Left ventricle myocardium inferior (tissue), 1 donor: Measurements from ENCODE around the gene FOXN3. TPM values are rescaled to one million over a fixed set of nuclear protein-coding genes. Genes with fewer than 3 reads are reported as not detected.

Experiments used
- DNase-seq: peaks from one replicate; pipeline ENCODE4 v3.0.0-alpha.2; 2020
- H3K27ac ChIP-seq: fragments of 200-600 bp; replicated peaks from 2 replicates; pipeline ENCODE4 v1.8.0; 2021
- H3K27me3 ChIP-seq: fragments of 200-600 bp; 2 replicates; pipeline ENCODE4 v1.8.0; 2021; ENCODE audit warnings: low read depth
- H3K36me3 ChIP-seq: fragments of 200-600 bp; 2 replicates; pipeline ENCODE4 v1.8.0; 2021
- H3K4me1 ChIP-seq: fragments of 200-600 bp; 2 replicates; pipeline ENCODE4 v1.8.0; 2021
- H3K4me3 ChIP-seq: fragments of 200-600 bp; 2 replicates; pipeline ENCODE4 v1.8.0; 2021; ENCODE audit warnings: mild to moderate bottlenecking, moderate library complexity
- H3K9me3 ChIP-seq: fragments of 200-600 bp; replicated peaks from 2 replicates; pipeline ENCODE4 v1.8.0; 2021
- CTCF ChIP-seq: fragments of 200-600 bp; IDR thresholded peaks from 2 replicates; pipeline ENCODE4 v1.8.0; 2021; ENCODE audit warnings: antibody characterized with exemption, mild to moderate bottlenecking, borderline replicate concordance
- intact Hi-C: fragments of 100-400 bp; cut with micrococcal nuclease; formaldehyde crosslinking; loops from one replicate; pipeline ENCODE4 v1.11.0; 2022
- total RNA-seq: library from RNA; stranded (reverse); fragmentation: NEBNext Ultra II Directional; extraction: Animal tissue kit (Norgen Biotek cat#: 25700); gene quantifications from one replicate; pipeline ENCODE4 v1.2.1, GENCODE V29; 2021
- donor health status: DM: no; HTN: yes; CAD: no; lungs with severe emphysema.

FOXN3 gene
- total RNA-seq, 1 donor from 2014 or later = 120 TPM

- H3K36me3 ChIP-seq = peaks cover 3% of the 10 kb centered on the region
- no peak overlapping the region for H3K4me3 ChIP-seq
These were observed 180.2 kb downstream of the FOXN3 start for GRCh38 chr14:89236851-89237250.

GRCh38 chr14:89233184-89233583, 183.8 kb downstream of the FOXN3 start:
- H3K9me3 ChIP-seq = peaks cover 6% of the 10 kb centered on the region
- intact Hi-C loops = no loop called here
- peaks cover 3% of the 10 kb centered on the region for H3K36me3 ChIP-seq
- TF ChIP-seq CTCF = no peak
- H3K27ac ChIP-seq = no peak overlapping the region
- DNase-seq = no peak
- H3K4me1 ChIP-seq = peaks cover 36% of the 10 kb centered on the region
- no peak overlapping the region for H3K4me3 ChIP-seq
- no peaks in the 10 kb centered on the region for H3K27me3 ChIP-seq

More at GRCh38 chr14:89236851-89237250, 180.2 kb downstream of the FOXN3 start:
- peaks cover 6% of the 10 kb centered on the region for H3K9me3 ChIP-seq
- DNase-seq = no peak
- intact Hi-C loops = no loop called here
- no peak overlapping the region for H3K27ac ChIP-seq
- H3K4me1 ChIP-seq = peaks cover 38% of the 10 kb centered on the region
- no peak for TF ChIP-seq CTCF
- H3K27me3 ChIP-seq = no peaks in the 10 kb centered on the region

- H3K4me3 ChIP-seq = no peak overlapping the region
- TF ChIP-seq CTCF = no peak
- peaks cover 3% of the 10 kb centered on the region for H3K36me3 ChIP-seq
- no peak overlapping the region for H3K27ac ChIP-seq
- intact Hi-C loops = no loop called here
- H3K27me3 ChIP-seq = no peaks in the 10 kb centered on the region
- H3K4me1 ChIP-seq = peaks cover 43% of the 10 kb centered on the region
- DNase-seq = no peak
- peaks cover 6% of the 10 kb centered on the region for H3K9me3 ChIP-seq
These were observed 184.6 kb downstream of the FOXN3 start for GRCh38 chr14:89232265-89233070.

- H3K27ac ChIP-seq = no peak overlapping the region
- TF ChIP-seq CTCF = no peak
- intact Hi-C loops = no loop called here
- peaks cover 6% of the 10 kb centered on the region for H3K9me3 ChIP-seq
- H3K27me3 ChIP-seq = no peaks in the 10 kb centered on the region
- H3K4me1 ChIP-seq = peaks cover 45% of the 10 kb centered on the region
- peaks cover 3% of the 10 kb centered on the region for H3K36me3 ChIP-seq
- no peak overlapping the region for H3K4me3 ChIP-seq
- DNase-seq = no peak
These were observed 185.5 kb downstream of the FOXN3 start for GRCh38 chr14:89231426-89232113.

- intact Hi-C loops = no loop called here
- H3K4me3 ChIP-seq = no peak overlapping the region
- no peak for TF ChIP-seq CTCF
- no peaks in the 10 kb centered on the region for H3K9me3 ChIP-seq
- peak; percentile 31 for DNase-seq
- H3K4me1 ChIP-seq = peaks cover 44% of the 10 kb centered on the region
- H3K36me3 ChIP-seq = no peaks in the 10 kb centered on the region
- no peaks in the 10 kb centered on the region for H3K27me3 ChIP-seq
- peak overlapping the region; percentile 66 for H3K27ac ChIP-seq
These were observed 188.0 kb downstream of the FOXN3 start for GRCh38 chr14:89228921-89229639.
